ENCODE data around the gene ZNF628.

ZNF628 gene

DNA sequence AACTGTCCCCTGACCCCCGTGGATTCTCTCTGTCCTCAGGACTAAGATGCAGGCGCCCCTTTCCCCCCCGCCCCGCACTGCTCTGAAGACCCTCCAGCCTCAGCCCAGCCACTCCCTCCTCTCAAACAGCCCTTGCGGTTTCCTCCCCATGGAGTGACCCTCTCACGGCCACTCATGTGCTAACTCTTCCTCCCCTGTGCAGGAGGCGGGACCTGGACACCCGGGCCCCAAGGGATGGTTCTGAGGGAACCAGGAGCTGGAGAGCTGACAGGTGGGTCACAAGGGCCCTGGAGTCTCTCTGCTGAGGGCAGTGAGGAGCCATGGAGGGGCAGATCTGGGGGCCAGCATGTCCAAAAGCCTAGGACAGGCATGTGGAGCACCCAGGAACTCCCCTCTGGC, 16.9 kb upstream of the ZNF628 start:
- Histone ChIP-seq H3K4me2 (ENCODE audit: low read length) (peak overlapping the region; percentile 76), H3K9me3 (ENCODE audit: low read length) (no peaks in the 10 kb centered on the region), H3K4me1 (ENCODE audit: insufficient read depth, low read length, severe bottlenecking) (peaks cover 20% of the 10 kb centered on the region), H3K27me3 (ENCODE audit: insufficient read depth, low read length) (no peaks in the 10 kb centered on the region), H3K4me3 (ENCODE audit: low read depth, low read length, poor library complexity, severe bottlenecking) (peak overlapping the region; percentile 88), H4K20me1 (ENCODE audit: insufficient read depth, low read length) (no peaks in the 10 kb centered on the region), H3K27ac (ENCODE audit: low read depth, low read length, poor library complexity, severe bottlenecking) (no peak overlapping the region), H2AFZ (ENCODE audit: low read length) (no peak overlapping the region), H3K36me3 (ENCODE audit: insufficient read depth, low read length) (peaks cover 8% of the 10 kb centered on the region; the same call in 1 of the 2 replicates), H3F3A (ENCODE audit: insufficient read depth, low read length) (no peaks in the 10 kb centered on the region), H3K9ac (ENCODE audit: low read length) (no peak overlapping the region), H3K9me2 (ENCODE audit: low read depth, low read length) (no peaks in the 10 kb centered on the region), H3K79me2 (ENCODE audit: insufficient read depth, low read length) (no peaks in the 10 kb centered on the region)
- TF ChIP-seq, protein P1, sequence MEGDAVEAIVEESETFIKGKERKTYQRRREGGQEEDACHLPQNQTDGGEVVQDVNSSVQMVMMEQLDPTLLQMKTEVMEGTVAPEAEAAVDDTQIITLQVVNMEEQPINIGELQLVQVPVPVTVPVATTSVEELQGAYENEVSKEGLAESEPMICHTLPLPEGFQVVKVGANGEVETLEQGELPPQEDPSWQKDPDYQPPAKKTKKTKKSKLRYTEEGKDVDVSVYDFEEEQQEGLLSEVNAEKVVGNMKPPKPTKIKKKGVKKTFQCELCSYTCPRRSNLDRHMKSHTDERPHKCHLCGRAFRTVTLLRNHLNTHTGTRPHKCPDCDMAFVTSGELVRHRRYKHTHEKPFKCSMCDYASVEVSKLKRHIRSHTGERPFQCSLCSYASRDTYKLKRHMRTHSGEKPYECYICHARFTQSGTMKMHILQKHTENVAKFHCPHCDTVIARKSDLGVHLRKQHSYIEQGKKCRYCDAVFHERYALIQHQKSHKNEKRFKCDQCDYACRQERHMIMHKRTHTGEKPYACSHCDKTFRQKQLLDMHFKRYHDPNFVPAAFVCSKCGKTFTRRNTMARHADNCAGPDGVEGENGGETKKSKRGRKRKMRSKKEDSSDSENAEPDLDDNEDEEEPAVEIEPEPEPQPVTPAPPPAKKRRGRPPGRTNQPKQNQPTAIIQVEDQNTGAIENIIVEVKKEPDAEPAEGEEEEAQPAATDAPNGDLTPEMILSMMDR (IDR thresholded peaks at IDR 0.05; ENCODE audit: low read length): no peak
- no peak for TF ChIP-seq EZH2 (IDR thresholded peaks at IDR 0.05; ENCODE audit: borderline replicate concordance, low read length)

DNA sequence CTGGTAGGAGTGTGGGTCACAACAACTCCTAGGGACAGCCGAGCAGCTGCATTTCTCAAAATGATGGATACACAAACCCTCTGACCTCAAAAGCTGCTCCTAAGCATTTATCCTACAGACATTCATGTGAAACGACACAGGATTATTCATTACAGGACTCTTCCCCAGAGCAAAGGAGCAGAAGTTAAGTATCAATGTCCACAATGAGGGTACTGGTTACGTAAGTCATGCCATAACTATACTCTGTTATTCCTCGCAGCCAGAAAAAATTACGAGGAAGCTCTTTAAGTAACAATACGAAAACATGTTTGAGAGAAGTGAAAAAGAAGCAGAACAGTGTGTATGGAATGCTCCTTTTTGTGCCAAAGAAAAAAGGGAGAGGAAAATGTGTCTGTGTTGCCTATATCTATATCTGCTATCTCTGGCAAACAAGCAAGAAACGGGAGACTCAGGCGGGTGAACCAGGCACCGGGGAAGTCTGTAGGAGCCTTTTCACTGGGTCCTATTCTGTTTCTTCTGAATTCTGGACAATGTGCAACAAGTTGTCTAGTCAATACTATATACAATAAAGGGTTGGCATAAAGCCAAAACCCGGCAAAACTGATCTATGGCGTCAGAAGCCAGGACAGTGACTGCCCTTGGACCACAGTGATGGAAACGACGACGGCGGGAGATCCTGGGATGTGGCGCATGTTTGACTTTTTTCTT, 16.3 kb upstream of the ZNF628 start:
- Histone ChIP-seq H3K9me2 (ENCODE audit: low read depth, low read length) (no peaks in the 10 kb centered on the region), H3F3A (ENCODE audit: insufficient read depth, low read length) (no peaks in the 10 kb centered on the region), H3K9ac (ENCODE audit: low read length) (peak overlapping the region; percentile 18; the same call in 1 of the 2 replicates), H3K79me2 (ENCODE audit: insufficient read depth, low read length) (no peaks in the 10 kb centered on the region), H3K4me1 (ENCODE audit: insufficient read depth, low read length, severe bottlenecking) (peaks cover 20% of the 10 kb centered on the region), H3K4me2 (ENCODE audit: low read length) (peak overlapping the region; percentile 76), H3K9me3 (ENCODE audit: low read length) (no peaks in the 10 kb centered on the region), H2AFZ (ENCODE audit: low read length) (no peak overlapping the region), H3K36me3 (ENCODE audit: insufficient read depth, low read length) (0 out of 2 replicates have a peak, but pooled peaks cover 8% of the 10 kb centered on the region), H3K27ac (ENCODE audit: low read depth, low read length, poor library complexity, severe bottlenecking) (no peak overlapping the region), H4K20me1 (ENCODE audit: insufficient read depth, low read length) (no peaks in the 10 kb centered on the region), H3K27me3 (ENCODE audit: insufficient read depth, low read length) (no peaks in the 10 kb centered on the region), H3K4me3 (ENCODE audit: low read depth, low read length, poor library complexity, severe bottlenecking) (peak overlapping the region; percentile 88)
- TF ChIP-seq, protein P1 (IDR thresholded peaks at IDR 0.05; ENCODE audit: low read length): no peak
- no peak for TF ChIP-seq EZH2 (IDR thresholded peaks at IDR 0.05; ENCODE audit: borderline replicate concordance, low read length)

DNA sequence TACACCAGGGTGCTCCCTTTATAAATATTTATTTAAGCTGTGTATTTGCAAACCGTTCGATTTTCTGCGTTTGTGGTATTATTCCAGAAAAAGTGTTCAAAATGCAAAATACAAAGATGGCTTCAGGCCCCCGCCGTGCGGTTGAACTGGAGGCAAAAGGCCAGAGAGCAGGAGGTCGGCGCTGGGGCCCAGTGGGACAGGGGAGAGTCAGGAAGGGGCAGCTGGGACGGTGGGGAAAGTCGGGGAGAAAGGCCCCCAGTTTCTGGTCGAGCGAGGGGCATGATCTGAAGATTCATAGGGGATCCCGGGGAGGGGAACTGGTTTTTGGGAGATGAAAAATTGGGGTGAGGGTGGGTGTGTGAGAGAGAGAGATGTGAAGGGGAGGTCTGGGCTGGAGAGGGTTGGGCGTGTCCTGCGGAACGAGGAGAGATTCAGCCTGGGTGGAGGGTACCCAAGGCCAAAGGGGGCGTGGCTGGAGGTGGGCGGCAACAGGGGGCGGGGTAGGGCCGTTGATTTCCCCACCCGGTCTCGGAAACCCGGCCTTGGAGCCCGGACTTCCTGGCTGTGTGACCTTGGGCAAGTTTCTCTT, 15.7 kb upstream of the ZNF628 start:
- Histone ChIP-seq H3K4me3 (ENCODE audit: low read depth, low read length, poor library complexity, severe bottlenecking) (peak overlapping the region; percentile 88), H3K9me3 (ENCODE audit: low read length) (no peaks in the 10 kb centered on the region), H3K9ac (ENCODE audit: low read length) (peak overlapping the region; percentile 95), H3K9me2 (ENCODE audit: low read depth, low read length) (no peaks in the 10 kb centered on the region), H3K79me2 (ENCODE audit: insufficient read depth, low read length) (no peaks in the 10 kb centered on the region), H3K36me3 (ENCODE audit: insufficient read depth, low read length) (0 out of 2 replicates have a peak, but pooled peaks cover 8% of the 10 kb centered on the region), H3K27me3 (ENCODE audit: insufficient read depth, low read length) (no peaks in the 10 kb centered on the region), H3K27ac (ENCODE audit: low read depth, low read length, poor library complexity, severe bottlenecking) (peak overlapping the region; percentile 93), H3K4me2 (ENCODE audit: low read length) (peak overlapping the region; percentile 76), H4K20me1 (ENCODE audit: insufficient read depth, low read length) (no peaks in the 10 kb centered on the region), H3K4me1 (ENCODE audit: insufficient read depth, low read length, severe bottlenecking) (peaks cover 20% of the 10 kb centered on the region), H3F3A (ENCODE audit: insufficient read depth, low read length) (no peaks in the 10 kb centered on the region), H2AFZ (ENCODE audit: low read length) (no peak overlapping the region)
- TF ChIP-seq, protein P1 (IDR thresholded peaks at IDR 0.05; ENCODE audit: low read length): no peak
- no peak for TF ChIP-seq EZH2 (IDR thresholded peaks at IDR 0.05; ENCODE audit: borderline replicate concordance, low read length)
